22Rv1 (cell line): Measurements from ENCODE around the gene SCN8A.

Experiments
- H3K27ac ChIP-seq: fragments of 450-650 bp; 2 replicates; pipeline ENCODE4 v1.5.1; 2017
- ZFX ChIP-seq: fragments of 450-650 bp; IDR thresholded peaks from 2 replicates; pipeline ENCODE4 v1.6.1; 2017; ENCODE audit warnings: antibody characterized with exemption, borderline replicate concordance
- TF ChIP-seq, protein P1 (sequence below): fragments of 450-650 bp; IDR thresholded peaks from 2 replicates; pipeline ENCODE4 v1.5.1; 2017; ENCODE audit warnings: mild to moderate bottlenecking

SCN8A gene

DNA sequence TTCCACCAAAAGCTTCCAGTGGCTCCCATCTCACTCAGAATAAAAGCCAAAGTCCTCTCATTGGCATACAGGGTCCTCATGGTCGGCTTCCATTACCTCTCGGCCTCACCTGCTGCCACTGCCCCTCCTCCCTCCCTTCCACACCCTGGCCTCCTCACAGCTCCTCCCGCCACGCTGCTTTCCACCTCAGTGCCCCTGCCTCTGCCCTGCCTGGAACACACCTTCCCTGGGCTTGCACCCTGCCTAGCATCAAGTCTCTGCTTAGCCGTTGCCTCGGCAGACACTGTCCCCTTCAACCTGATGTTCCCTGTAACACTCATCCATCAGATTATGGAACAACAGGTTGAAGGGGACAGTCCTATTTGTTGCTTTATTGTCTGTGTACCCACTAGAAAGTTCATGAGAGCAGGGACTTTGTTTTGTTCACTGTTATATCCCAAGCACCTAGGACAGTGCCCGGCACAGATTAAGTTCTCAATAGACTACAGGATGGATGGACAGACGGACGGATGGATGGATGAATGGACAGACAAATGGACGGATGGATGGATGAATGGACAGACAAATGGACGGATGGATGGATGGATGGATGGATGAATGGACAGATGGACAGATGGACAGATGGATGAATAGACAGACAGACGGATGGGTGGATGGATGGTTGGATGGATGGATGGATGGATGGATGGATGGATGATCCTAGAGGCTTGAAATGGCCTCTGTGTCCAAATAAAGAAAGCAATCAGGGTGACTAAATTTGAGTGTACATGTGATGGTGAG lies 242.6 kb downstream of the SCN8A start:
- no peak overlapping the region for H3K27ac ChIP-seq
- TF ChIP-seq, protein P1, sequence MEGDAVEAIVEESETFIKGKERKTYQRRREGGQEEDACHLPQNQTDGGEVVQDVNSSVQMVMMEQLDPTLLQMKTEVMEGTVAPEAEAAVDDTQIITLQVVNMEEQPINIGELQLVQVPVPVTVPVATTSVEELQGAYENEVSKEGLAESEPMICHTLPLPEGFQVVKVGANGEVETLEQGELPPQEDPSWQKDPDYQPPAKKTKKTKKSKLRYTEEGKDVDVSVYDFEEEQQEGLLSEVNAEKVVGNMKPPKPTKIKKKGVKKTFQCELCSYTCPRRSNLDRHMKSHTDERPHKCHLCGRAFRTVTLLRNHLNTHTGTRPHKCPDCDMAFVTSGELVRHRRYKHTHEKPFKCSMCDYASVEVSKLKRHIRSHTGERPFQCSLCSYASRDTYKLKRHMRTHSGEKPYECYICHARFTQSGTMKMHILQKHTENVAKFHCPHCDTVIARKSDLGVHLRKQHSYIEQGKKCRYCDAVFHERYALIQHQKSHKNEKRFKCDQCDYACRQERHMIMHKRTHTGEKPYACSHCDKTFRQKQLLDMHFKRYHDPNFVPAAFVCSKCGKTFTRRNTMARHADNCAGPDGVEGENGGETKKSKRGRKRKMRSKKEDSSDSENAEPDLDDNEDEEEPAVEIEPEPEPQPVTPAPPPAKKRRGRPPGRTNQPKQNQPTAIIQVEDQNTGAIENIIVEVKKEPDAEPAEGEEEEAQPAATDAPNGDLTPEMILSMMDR = no peak
- no peak for TF ChIP-seq ZFX

DNA sequence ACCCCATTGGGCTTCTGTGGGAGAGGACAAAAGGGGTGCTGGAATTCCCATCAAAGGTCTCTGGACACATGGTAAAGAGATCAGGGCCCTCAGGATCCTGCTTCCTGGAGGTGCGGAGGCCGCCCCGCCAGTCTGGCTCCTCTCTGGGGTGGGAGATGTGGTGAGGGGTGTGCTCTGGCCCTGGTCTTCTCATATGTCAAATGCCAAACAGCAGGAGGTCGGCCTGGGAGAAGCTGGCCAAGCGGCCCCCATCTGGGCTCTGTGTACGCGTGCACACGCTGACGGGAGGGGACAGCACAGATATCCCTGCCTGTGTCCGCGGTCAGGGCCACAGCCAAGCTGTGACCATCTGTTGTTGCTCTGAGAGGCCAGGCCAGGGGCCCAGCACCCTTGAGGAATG lies 243.4 kb downstream of the SCN8A start:
- no peak overlapping the region for H3K27ac ChIP-seq
- TF ChIP-seq, protein P1 = no peak
- TF ChIP-seq ZFX = no peak

DNA sequence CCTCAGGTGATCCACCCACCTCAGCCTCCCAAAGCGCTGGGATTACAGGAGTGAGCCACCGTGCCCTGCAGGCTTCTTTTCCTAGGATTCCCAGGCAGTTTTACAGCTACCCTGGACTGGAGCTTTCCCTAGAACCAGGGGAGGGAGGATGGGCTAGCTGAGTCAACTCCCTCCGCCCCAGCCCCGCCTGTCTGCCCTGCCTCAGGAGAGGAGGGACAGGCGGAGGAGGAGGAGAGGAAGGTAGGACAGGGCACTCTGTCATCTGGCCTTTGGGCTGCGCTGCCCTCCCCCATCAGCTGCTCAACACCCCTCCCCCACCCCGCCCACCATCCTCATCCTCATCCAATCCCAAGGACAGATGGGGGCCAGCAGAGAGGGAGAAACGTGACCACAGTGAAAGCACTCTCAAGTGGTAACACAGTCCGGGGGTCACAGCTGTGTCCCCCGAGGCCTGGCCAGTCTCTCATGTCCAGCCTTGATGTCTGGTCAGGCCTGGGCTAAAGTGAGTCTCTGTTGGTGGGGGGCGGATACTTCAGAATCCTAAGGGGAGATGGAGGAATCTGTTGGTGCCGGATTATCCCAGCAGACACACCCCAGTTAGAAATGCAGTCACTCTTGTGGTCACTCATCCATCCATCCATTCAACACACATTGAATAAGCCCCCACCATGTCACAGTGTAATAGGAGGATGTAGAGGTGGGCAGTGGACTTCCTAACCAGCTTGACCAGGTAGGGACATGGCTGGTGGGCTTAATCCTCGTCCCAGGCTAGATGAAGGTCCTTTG lies 245.2 kb downstream of the SCN8A start:
- H3K27ac ChIP-seq = no peak overlapping the region
- TF ChIP-seq, protein P1 = no peak
- TF ChIP-seq ZFX = no peak

DNA sequence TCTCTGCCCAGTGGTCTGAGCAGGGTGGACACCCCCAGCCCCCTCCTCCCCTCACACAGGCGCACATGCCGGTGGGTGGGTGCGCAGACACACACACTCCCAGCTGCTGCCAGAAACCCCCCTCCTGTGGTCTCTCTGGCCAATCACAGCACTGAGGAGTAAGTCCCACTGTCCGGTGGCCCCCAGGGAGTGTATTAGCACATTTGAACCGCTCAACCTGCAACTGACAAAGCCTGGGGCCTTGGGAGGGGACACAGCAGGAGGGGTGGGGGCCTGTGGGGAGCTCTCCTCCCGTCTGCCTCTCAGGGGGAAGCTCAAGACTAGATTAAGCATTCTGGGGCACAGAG lies 245.8 kb downstream of the SCN8A start:
- TF ChIP-seq ZFX = no peak
- TF ChIP-seq, protein P1 = no peak

DNA sequence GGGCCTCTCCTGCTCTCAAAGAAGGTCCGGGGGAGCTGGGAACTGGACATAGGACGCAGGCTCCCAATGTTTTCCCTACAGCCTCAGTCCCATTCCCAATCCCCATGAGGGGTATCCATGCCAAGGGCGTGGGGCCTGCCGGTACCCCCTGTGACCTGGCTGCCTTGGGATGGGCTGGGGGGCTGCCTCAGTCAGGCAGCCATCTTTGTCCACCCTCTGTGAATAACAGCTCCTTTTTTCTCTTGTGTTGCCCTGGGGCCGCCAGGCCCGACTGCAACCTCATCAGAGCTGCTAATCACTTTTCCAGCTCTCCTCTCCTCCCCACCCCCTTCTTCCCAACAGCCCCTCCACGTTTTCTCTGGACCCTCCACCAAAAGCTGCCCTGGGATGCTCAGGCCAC lies 246.3 kb downstream of the SCN8A start:
- H3K27ac ChIP-seq = no peak overlapping the region
- TF ChIP-seq ZFX = no peak
- TF ChIP-seq, protein P1 = no peak

More for the DNA sequence above, 245.8 kb downstream of the SCN8A start:
- H3K27ac ChIP-seq = no peak overlapping the region

DNA sequence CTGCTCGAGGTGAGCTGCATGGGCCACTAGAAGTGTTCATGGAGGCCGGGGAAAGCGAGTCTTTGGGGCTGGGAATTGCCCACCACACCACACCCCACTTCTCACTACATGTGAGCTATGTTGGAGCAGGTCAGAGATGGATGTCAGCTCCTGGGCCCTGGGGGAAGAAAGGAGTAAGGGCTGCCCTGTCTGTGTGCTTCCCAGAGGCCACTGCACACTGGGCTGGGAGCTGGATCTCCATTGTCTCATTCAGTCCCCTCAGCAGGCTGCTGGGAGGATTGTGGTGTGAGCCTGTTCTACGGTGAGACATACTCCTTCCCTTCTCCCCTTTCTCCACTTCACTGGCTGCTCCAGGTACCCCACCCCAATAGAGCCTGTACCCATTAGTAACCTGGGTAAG lies 247.0 kb downstream of the SCN8A start:
- TF ChIP-seq ZFX = no peak
- TF ChIP-seq, protein P1 = no peak
- H3K27ac ChIP-seq = no peak overlapping the region

DNA sequence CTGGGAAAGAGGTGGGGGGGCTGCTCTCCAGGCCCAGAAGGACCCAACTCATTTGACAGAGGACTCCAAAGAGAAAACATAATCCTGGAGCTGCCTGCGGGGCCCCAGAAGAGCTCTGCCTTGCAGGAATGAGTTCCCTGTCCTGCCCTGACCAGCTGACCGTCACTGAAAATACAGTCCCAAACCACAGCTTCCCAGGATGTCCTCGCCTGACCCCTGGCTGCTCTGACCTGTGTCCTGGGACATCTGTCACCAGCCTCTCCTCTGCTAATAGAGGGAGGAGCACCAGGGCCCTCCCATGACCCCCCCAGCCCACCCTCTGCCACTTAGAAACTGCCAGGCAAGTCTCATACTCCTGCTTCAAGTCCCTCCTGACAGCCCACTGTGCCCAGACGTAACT lies 247.7 kb downstream of the SCN8A start:
- no peak overlapping the region for H3K27ac ChIP-seq
- no peak for TF ChIP-seq ZFX
- TF ChIP-seq, protein P1 = no peak
